Stimulated activated CD8-positive, alpha-beta memory T cell treated with anti-CD3 and anti-CD28 coated beads, Interleukin-12 subunit alpha, Interleukin-12 subunit beta, amount 100 ng/mL, for 24 hours (primary cell): ENCODE results near the gene TMEM209.
"Not testable (repeated sequence)": the region's sequence is repeated elsewhere in the genome, so short reads cannot be mapped to it uniquely, and the experiment has no call there.

Experiments
- DNase-seq: peaks from one replicate; pipeline ENCODE4 v3.0.0-alpha.2; 2020; ENCODE audit errors: extremely low read depth

TMEM209 gene

GRCh38 chr7:130205084-130205947 is at the start of gene TMEM209:
Gene TMEM209 (minus strand): TSS chr7:130205406. CDS start chr7:130205375, 31 bp downstream.
- peak; percentile 85 for DNase-seq

GRCh38 chr7:130254555-130254954 is 49.3 kb upstream of the TMEM209 start:
- no peak for DNase-seq

GRCh38 chr7:130249626-130250025 is 44.4 kb upstream of the TMEM209 start:
- not testable (repeated sequence) for DNase-seq

- not testable (repeated sequence) for DNase-seq
Measured at GRCh38 chr7:130248842-130249241, 43.6 kb upstream of the TMEM209 start.

GRCh38 chr7:130246491-130246890 is 41.3 kb upstream of the TMEM209 start:
- not testable (repeated sequence) for DNase-seq

GRCh38 chr7:130243486-130243885 is 38.3 kb upstream of the TMEM209 start:
- DNase-seq: not testable (repeated sequence)

- DNase-seq: peak; percentile 14
Measured at GRCh38 chr7:130242198-130243014, 37.2 kb upstream of the TMEM209 start.

- DNase-seq: no peak
Measured at GRCh38 chr7:130240240-130240639, 35.0 kb upstream of the TMEM209 start.

GRCh38 chr7:130236361-130236760 is 31.2 kb upstream of the TMEM209 start:
- not testable (repeated sequence) for DNase-seq

GRCh38 chr7:130234078-130234477 is 28.9 kb upstream of the TMEM209 start:
- no peak for DNase-seq

- DNase-seq: no peak
Measured at GRCh38 chr7:130232209-130232608, 27.0 kb upstream of the TMEM209 start.

GRCh38 chr7:130231792-130232191 is 26.6 kb upstream of the TMEM209 start:
- DNase-seq: no peak

GRCh38 chr7:130229981-130230380 is 24.8 kb upstream of the TMEM209 start:
- not testable (repeated sequence) for DNase-seq

GRCh38 chr7:130228840-130229502 is 23.8 kb upstream of the TMEM209 start:
- no peak for DNase-seq

- DNase-seq: no peak
Measured at GRCh38 chr7:130227883-130228575, 22.8 kb upstream of the TMEM209 start.

- no peak for DNase-seq
Measured at GRCh38 chr7:130226333-130226732, 21.1 kb upstream of the TMEM209 start.

- DNase-seq: not testable (repeated sequence)
Measured at GRCh38 chr7:130224923-130225322, 19.7 kb upstream of the TMEM209 start.

GRCh38 chr7:130224210-130224609 is 19.0 kb upstream of the TMEM209 start:
- DNase-seq: no peak

- DNase-seq: no peak
Measured at GRCh38 chr7:130223646-130224045, 18.4 kb upstream of the TMEM209 start.

- DNase-seq: no peak
Measured at GRCh38 chr7:130221746-130222145, 16.5 kb upstream of the TMEM209 start.

- DNase-seq: no peak
Measured at GRCh38 chr7:130219871-130220270, 14.7 kb upstream of the TMEM209 start.
